Kidney (tissue), 14 donors: ENCODE measurements around the gene AKAIN1. TPM values are rescaled to one million over a fixed set of nuclear protein-coding genes. Genes with fewer than 3 reads are reported as not detected.

Experiments
- DNase-seq, 5 donors: peaks; one replicate each; pipeline ENCODE4 v3.0.0-alpha.2; 2013 to 2020
- FAIRE-seq: peaks from 2 replicates; lab custom pipeline; 2012; peaks lifted over from hg19 to GRCh38; lab: Jason Lieb, UNC
- H3K27ac ChIP-seq, 2 donors: one replicate each; pipeline ENCODE4 v1.7.0; 2013; ENCODE audit warnings: low read depth in 2 of 2, low read length in 2 of 2, inconsistent platforms in 1 of 2
- H3K27me3 ChIP-seq: one replicate; pipeline ENCODE4 v1.7.1; 2013; ENCODE audit warnings: low read length, inconsistent platforms; ENCODE audit not compliant: control insufficient read depth, insufficient read depth
- H3K36me3 ChIP-seq, 3 donors: one replicate each; pipeline versions ENCODE4 v1.7.0 to v1.7.1; 2013; ENCODE audit warnings: low read length in 3 of 3, control low read depth in 1 of 3, inconsistent platforms in 1 of 3; ENCODE audit not compliant: insufficient read depth in 3 of 3, control insufficient read depth in 2 of 3
- H3K4me1 ChIP-seq, 3 donors: one replicate each; pipeline versions ENCODE4 v1.7.0 to v1.7.1; 2013; ENCODE audit warnings: low read length in 3 of 3, inconsistent platforms in 1 of 3, low read depth in 1 of 3; ENCODE audit not compliant: control insufficient read depth in 2 of 3, insufficient read depth in 2 of 3
- H3K4me3 ChIP-seq, 3 donors: one replicate each; pipeline versions ENCODE4 v1.7.0 to v1.8.1; 2013; ENCODE audit warnings: low read length in 3 of 3, control low read depth in 1 of 3, inconsistent platforms in 1 of 3
- H3K9ac ChIP-seq, 3 donors: one replicate each; pipeline versions ENCODE4 v1.7.0 to v1.7.1; 2013; ENCODE audit warnings: low read length in 3 of 3, control low read depth in 1 of 3, inconsistent platforms in 1 of 3
- H3K9me3 ChIP-seq, 3 donors: one replicate each; pipeline versions ENCODE4 v1.7.0 to v1.7.1; 2013; ENCODE audit warnings: low read length in 3 of 3, control low read depth in 1 of 3, inconsistent platforms in 1 of 3; ENCODE audit not compliant: control insufficient read depth in 2 of 3, insufficient read depth in 1 of 3
- intact Hi-C: fragments of 100-400 bp; cut with DNase I; formaldehyde crosslinking; loops from one replicate; pipeline ENCODE4 v1.11.1; 2022
- polyA plus RNA-seq: library from polyadenylated mRNA; stranded (reverse); fragments of 350-450 nt; fragmentation: Illumina TruSeq; extraction: RNeasy Lipid Tissue Mini Kit (QIAGEN cat#74804); gene quantifications from one replicate; pipeline ENCODE4 v1.2.3, GENCODE V29; 2014; ENCODE audit warnings: low read depth, low replicate concordance; ENCODE audit not compliant: insufficient read depth
- total RNA-seq: library from RNA; stranded (reverse); fragmentation: NEBNext Ultra II Directional; extraction: Animal tissue kit (Norgen Biotek cat#: 25700); gene quantifications from one replicate; pipeline ENCODE4 v1.2.1, GENCODE V29; 2021
- TF ChIP-seq, protein P1 (sequence below): IDR thresholded peaks from 3 replicates; pipeline ENCODE4 v1.5.1; 2012; ENCODE audit warnings: mild to moderate bottlenecking, moderate library complexity, borderline replicate concordance; ENCODE audit not compliant: insufficient read depth; ENCODE audit errors: extremely low read depth
- donor health status: control.
- donor health status: control.
- donor health status: control.
- donor health status: control.
- donor health status: control.
- donor health status: DM: yes; HTN: yes; CAD: no.
- donor health status: Normal renal cell carcinoma (clear cell type).

Gene AKAIN1
- total and polyA plus RNA-seq, 2 donors from 2014 or later = not detected

DNA sequence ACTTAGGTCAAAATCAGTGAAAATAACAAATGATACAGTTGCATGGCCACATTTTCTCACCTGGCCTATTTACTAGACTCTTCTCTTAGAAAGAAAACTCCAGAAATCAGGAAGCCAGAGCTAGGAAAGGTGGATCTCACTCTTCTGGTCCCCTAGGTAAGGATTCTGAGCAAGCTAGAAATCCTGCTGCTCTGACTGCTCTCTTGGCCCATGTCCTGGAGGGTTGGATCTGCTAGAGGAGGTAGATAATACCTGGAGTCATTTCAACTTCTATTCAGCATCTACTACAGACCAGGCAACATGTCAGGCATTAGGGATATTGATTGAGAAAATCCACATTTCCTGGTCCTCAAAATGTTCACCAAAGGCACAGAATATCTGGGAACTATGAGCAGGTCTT is 34.9 kb downstream of the AKAIN1 start:
- H3K4me3 ChIP-seq = no peak overlapping the region
- H3K36me3 ChIP-seq = no peaks in the 10 kb centered on the region
- intact Hi-C loops = no loop called here
- H3K9me3 ChIP-seq = no peaks in the 10 kb centered on the region
- no peak overlapping the region for H3K9ac ChIP-seq
- FAIRE-seq (no peak), DNase-seq (no peak)
- TF ChIP-seq, protein P1, sequence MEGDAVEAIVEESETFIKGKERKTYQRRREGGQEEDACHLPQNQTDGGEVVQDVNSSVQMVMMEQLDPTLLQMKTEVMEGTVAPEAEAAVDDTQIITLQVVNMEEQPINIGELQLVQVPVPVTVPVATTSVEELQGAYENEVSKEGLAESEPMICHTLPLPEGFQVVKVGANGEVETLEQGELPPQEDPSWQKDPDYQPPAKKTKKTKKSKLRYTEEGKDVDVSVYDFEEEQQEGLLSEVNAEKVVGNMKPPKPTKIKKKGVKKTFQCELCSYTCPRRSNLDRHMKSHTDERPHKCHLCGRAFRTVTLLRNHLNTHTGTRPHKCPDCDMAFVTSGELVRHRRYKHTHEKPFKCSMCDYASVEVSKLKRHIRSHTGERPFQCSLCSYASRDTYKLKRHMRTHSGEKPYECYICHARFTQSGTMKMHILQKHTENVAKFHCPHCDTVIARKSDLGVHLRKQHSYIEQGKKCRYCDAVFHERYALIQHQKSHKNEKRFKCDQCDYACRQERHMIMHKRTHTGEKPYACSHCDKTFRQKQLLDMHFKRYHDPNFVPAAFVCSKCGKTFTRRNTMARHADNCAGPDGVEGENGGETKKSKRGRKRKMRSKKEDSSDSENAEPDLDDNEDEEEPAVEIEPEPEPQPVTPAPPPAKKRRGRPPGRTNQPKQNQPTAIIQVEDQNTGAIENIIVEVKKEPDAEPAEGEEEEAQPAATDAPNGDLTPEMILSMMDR = no peak
- H3K27me3 ChIP-seq = no peaks in the 10 kb centered on the region
- no peak overlapping the region for H3K27ac ChIP-seq
- no peaks in the 10 kb centered on the region for H3K4me1 ChIP-seq

- H3K9ac ChIP-seq = no peak overlapping the region
- DNase-seq (no peak), FAIRE-seq (no peak)
- H3K4me1 ChIP-seq = no peaks in the 10 kb centered on the region
- H3K27me3 ChIP-seq = no peaks in the 10 kb centered on the region
- no peaks in the 10 kb centered on the region for H3K36me3 ChIP-seq
- H3K27ac ChIP-seq = no peak overlapping the region
- TF ChIP-seq, protein P1 = no peak
- H3K4me3 ChIP-seq = no peak overlapping the region
- no peaks in the 10 kb centered on the region for H3K9me3 ChIP-seq
- intact Hi-C loops = no loop called here
These were observed 38.0 kb downstream of the AKAIN1 start for GRCh38 chr18:5159080-5159479.

GRCh38 chr18:5158587-5158986 is 38.5 kb downstream of the AKAIN1 start:
- TF ChIP-seq, protein P1 = no peak
- DNase-seq = no peak
- intact Hi-C loops = no loop called here
- H3K27me3 ChIP-seq = no peaks in the 10 kb centered on the region
- H3K4me1 ChIP-seq = no peaks in the 10 kb centered on the region
- H3K9ac ChIP-seq = no peak overlapping the region
- no peaks in the 10 kb centered on the region for H3K36me3 ChIP-seq
- H3K4me3 ChIP-seq = no peak overlapping the region
- H3K9me3 ChIP-seq = no peaks in the 10 kb centered on the region
- no peak overlapping the region for H3K27ac ChIP-seq
- no peak for FAIRE-seq

DNA sequence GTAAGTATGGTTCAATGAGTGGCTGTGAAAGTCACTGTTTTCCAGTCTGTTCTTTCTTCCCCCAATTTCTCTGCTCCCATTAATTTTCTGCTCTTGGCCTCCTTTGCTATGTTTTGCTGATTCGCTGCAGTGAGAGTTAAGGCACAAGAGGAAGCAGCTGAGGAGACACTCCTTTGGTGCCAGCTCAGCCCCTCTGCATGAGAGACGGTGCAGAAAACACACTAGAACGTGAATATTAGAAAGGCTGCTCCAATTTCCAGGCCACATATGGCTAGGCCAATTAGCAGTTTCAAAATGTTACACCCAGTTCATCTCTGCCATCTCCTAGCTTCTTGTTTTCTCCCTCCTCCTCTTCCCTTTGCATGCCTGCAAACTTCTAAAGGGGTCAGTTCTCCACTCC is 38.9 kb downstream of the AKAIN1 start:
- H3K27me3 ChIP-seq = no peaks in the 10 kb centered on the region
- H3K9ac ChIP-seq = no peak overlapping the region
- intact Hi-C loops = no loop called here
- no peak overlapping the region for H3K4me3 ChIP-seq
- no peak overlapping the region for H3K27ac ChIP-seq
- no peak for DNase-seq
- no peaks in the 10 kb centered on the region for H3K9me3 ChIP-seq
- TF ChIP-seq, protein P1 = no peak
- H3K36me3 ChIP-seq = no peaks in the 10 kb centered on the region
- no peaks in the 10 kb centered on the region for H3K4me1 ChIP-seq
- no peak for FAIRE-seq
